ENCODE measurements around the gene PCDHB1. TPM values are rescaled to one million over a fixed set of nuclear protein-coding genes. Genes with fewer than 3 reads are reported as not detected.

PCDHB1 gene
- total and polyA plus RNA-seq, 2 experiments from 2014 or later, result 0.03 to 0.05 TPM

- no peaks in the 10 kb centered on the region for H3K36me3 ChIP-seq (ENCODE audit: insufficient read depth)
- Mint-ChIP-seq H3K36me3 (ENCODE audit: low read depth) (peaks cover 7% of the 10 kb centered on the region; the same call in 2 of the 3 replicates), H3K27me3 (ENCODE audit: insufficient read depth, low read depth, poor library complexity) (peaks cover 2% of the 10 kb centered on the region), H3K4me1 (peaks cover 56% of the 10 kb centered on the region), H3K9me3 (no peaks in the 10 kb centered on the region), H3K4me3 (peak overlapping the region; percentile 20; the same call in 2 of the 3 replicates), H3K27ac (peak overlapping the region; percentile 94)
- H3K27me3 ChIP-seq (ENCODE audit: insufficient read depth), result no peaks in the 10 kb centered on the region
- no peaks in the 10 kb centered on the region; the same call in 1 of the 2 replicates for H3F3A ChIP-seq (replicated peaks; ENCODE audit: low read depth)
- TF ChIP-seq EZH2 (IDR thresholded peaks at IDR 0.05; ENCODE audit: low read depth, unreplicated experiment) (no peak), ZNF462 (CRISPR knock-in tag; IDR thresholded peaks at IDR 0.05) (peak; percentile 79)
- H4K20me1 ChIP-seq (replicated peaks; ENCODE audit: insufficient read depth), result no peaks in the 10 kb centered on the region
- H3K4me1 ChIP-seq (ENCODE audit: insufficient read depth), result peaks cover 52% of the 10 kb centered on the region
- H3K27ac ChIP-seq (ENCODE audit: low read depth), result peak overlapping the region; percentile 83
- DNase-seq (ENCODE audit: low spot score) (peak; percentile 70), ATAC-seq (peak; percentile 39)
- no peaks in the 10 kb centered on the region for H3K9me2 ChIP-seq (ENCODE audit: insufficient read depth)
- H3K79me2 ChIP-seq (replicated peaks; ENCODE audit: insufficient read depth), result no peaks in the 10 kb centered on the region
- peak overlapping the region; percentile 53 for H3K4me2 ChIP-seq
- H2AFZ ChIP-seq, result no peak overlapping the region
- peak overlapping the region; percentile 11; the same call in 1 of the 2 replicates for H3K4me3 ChIP-seq
Measured at GRCh38 chr5:141003791-141004611, 47.2 kb upstream of the PCDHB1 start.

- Mint-ChIP-seq H3K4me1 (peaks cover 36% of the 10 kb centered on the region), H3K36me3 (ENCODE audit: low read depth) (peaks cover 17% of the 10 kb centered on the region), H3K27ac (no peak overlapping the region), H3K9me3 (no peaks in the 10 kb centered on the region), H3K4me3 (no peak overlapping the region), H3K27me3 (ENCODE audit: insufficient read depth, low read depth, poor library complexity) (no peaks in the 10 kb centered on the region)
- Histone ChIP-seq H3K36me3 (ENCODE audit: insufficient read depth) (no peaks in the 10 kb centered on the region), H3K27ac (ENCODE audit: low read depth) (no peak overlapping the region), H2AFZ (no peak overlapping the region), H3F3A (replicated peaks; ENCODE audit: low read depth) (no peaks in the 10 kb centered on the region; the same call in 1 of the 2 replicates), H3K4me3 (no peak overlapping the region), H3K79me2 (replicated peaks; ENCODE audit: insufficient read depth) (no peaks in the 10 kb centered on the region), H3K27me3 (ENCODE audit: insufficient read depth) (no peaks in the 10 kb centered on the region), H3K4me2 (no peak overlapping the region), H4K20me1 (replicated peaks; ENCODE audit: insufficient read depth) (no peaks in the 10 kb centered on the region), H3K9me2 (ENCODE audit: insufficient read depth) (no peaks in the 10 kb centered on the region), H3K4me1 (ENCODE audit: insufficient read depth) (peaks cover 32% of the 10 kb centered on the region)
- DNase-seq (ENCODE audit: low spot score), result no peak
- ATAC-seq, result no peak
- TF ChIP-seq CREB1 (CRISPR knock-in tag; IDR thresholded peaks at IDR 0.05; ENCODE audit: low read depth), result no peak
- no peak for TF ChIP-seq EZH2 (IDR thresholded peaks at IDR 0.05; ENCODE audit: low read depth, unreplicated experiment)
- no peak for TF ChIP-seq STAT1 (IDR thresholded peaks at IDR 0.05; ENCODE audit: unreplicated experiment)
- no peak for TF ChIP-seq ZNF331 (CRISPR knock-in tag; IDR thresholded peaks at IDR 0.05; ENCODE audit: low read depth)
- no peak for TF ChIP-seq JUNB (IDR thresholded peaks at IDR 0.05; ENCODE audit: unreplicated experiment)
Measured at GRCh38 chr5:141007791-141008190, 43.4 kb upstream of the PCDHB1 start.
